ENCODE data around the gene MVB12B. TPM values are rescaled to one million over a fixed set of nuclear protein-coding genes. Genes with fewer than 3 reads are reported as not detected.

The MVB12B gene
- total RNA-seq, 1 experiment from 2014 or later, result 5.8 TPM

DNA sequence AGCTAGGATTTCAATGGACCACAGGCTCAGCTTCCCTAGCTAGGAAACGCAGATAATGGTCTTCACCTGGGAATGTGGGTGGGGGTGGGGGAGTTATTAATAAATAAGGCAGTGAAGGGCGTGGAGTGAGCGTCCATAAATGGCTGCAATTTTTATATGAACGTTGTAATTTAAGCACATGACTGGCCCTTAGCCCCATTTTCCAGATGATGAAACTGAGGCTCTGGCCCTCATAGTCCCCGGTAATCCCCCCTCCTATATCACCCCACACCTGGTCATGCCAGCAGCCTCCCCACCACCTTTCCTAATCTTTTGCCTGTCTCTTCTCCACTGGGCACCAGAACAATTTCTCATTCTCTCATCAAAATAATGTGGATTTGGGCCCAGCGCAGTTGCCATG is 225.2 kb downstream of the MVB12B start:
- Histone ChIP-seq H3K79me2 (ENCODE audit: insufficient read depth, low read length) (no peaks in the 10 kb centered on the region), H4K20me1 (ENCODE audit: control insufficient read depth, insufficient read depth, insufficient read length) (no peaks in the 10 kb centered on the region), H4K91ac (ENCODE audit: insufficient read length, low read depth, low read length) (no peak overlapping the region), H3K4me1 (ENCODE audit: insufficient read depth, low read length) (no peaks in the 10 kb centered on the region), H3K27me3 (ENCODE audit: insufficient read depth, low read length) (no peaks in the 10 kb centered on the region), H3K79me1 (ENCODE audit: insufficient read depth, low read depth, low read length, poor library complexity, severe bottlenecking) (no peaks in the 10 kb centered on the region), H2BK5ac (ENCODE audit: insufficient read length, low read length) (no peak overlapping the region), H3K18ac (ENCODE audit: insufficient read length, low read depth, low read length) (no peak overlapping the region), H3K27ac (ENCODE audit: insufficient read length, low read depth, low read length) (no peak overlapping the region), H3K9ac (ENCODE audit: extremely low read depth, insufficient read length, low read length) (no peak overlapping the region), H3K56ac (ENCODE audit: insufficient read length, low read depth, low read length) (no peak overlapping the region), H2BK20ac (ENCODE audit: low read depth, low read length, poor library complexity, severe bottlenecking) (no peak overlapping the region), H2AFZ (ENCODE audit: low read length) (no peak overlapping the region), H2BK120ac (ENCODE audit: low read depth, low read length, poor library complexity, severe bottlenecking) (no peak overlapping the region), H3K23ac (ENCODE audit: insufficient read length, low read depth, low read length) (no peak overlapping the region), H2BK12ac (ENCODE audit: insufficient read length, low read depth, low read length) (no peak overlapping the region), H2BK15ac (ENCODE audit: low read depth, low read length) (no peak overlapping the region), H3T11ph (ENCODE audit: low read length) (no peak overlapping the region), H4K5ac (ENCODE audit: insufficient read length, low read depth, low read length) (no peak overlapping the region), H3K9me3 (ENCODE audit: control insufficient read depth, low read depth, low read length) (no peaks in the 10 kb centered on the region), H3K4me2 (ENCODE audit: insufficient read depth, insufficient read length, low read length) (no peak overlapping the region), H3K14ac (ENCODE audit: insufficient read depth, low read length) (no peak overlapping the region), H4K8ac (replicated peaks; ENCODE audit: insufficient read length, low read depth, low read length) (no peak overlapping the region), H3K4ac (ENCODE audit: low read depth, low read length) (no peak overlapping the region), H3K23me2 (ENCODE audit: insufficient read length, low read depth, low read length, poor library complexity, severe bottlenecking) (no peaks in the 10 kb centered on the region), H2AK5ac (ENCODE audit: insufficient read length, low read length) (no peak overlapping the region)
- peaks cover 2% of the 10 kb centered on the region; the same call in 1 of the 2 replicates for H3K27me3 Mint-ChIP-seq (ENCODE audit: low read depth)
- WGBS (ENCODE audit: extremely low coverage, insufficient read length, low lambda C conversion rate), result no CpG with 5 or more reads among the region's 6 CpGs
- no peaks in the 10 kb centered on the region for H3K36me3 Mint-ChIP-seq (ENCODE audit: insufficient read depth in 1 of 3, low read depth in 3 of 3)
- no peak for DNase-seq
- no peaks in the 10 kb centered on the region for H3K9me3 Mint-ChIP-seq
- no peak overlapping the region for H3K4me3 Mint-ChIP-seq
- H3K27ac Mint-ChIP-seq, result no peak overlapping the region
- TF ChIP-seq, protein P1, sequence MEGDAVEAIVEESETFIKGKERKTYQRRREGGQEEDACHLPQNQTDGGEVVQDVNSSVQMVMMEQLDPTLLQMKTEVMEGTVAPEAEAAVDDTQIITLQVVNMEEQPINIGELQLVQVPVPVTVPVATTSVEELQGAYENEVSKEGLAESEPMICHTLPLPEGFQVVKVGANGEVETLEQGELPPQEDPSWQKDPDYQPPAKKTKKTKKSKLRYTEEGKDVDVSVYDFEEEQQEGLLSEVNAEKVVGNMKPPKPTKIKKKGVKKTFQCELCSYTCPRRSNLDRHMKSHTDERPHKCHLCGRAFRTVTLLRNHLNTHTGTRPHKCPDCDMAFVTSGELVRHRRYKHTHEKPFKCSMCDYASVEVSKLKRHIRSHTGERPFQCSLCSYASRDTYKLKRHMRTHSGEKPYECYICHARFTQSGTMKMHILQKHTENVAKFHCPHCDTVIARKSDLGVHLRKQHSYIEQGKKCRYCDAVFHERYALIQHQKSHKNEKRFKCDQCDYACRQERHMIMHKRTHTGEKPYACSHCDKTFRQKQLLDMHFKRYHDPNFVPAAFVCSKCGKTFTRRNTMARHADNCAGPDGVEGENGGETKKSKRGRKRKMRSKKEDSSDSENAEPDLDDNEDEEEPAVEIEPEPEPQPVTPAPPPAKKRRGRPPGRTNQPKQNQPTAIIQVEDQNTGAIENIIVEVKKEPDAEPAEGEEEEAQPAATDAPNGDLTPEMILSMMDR (conservative IDR thresholded peaks at IDR 0.05), result no peak
- no peaks in the 10 kb centered on the region for H3K4me1 Mint-ChIP-seq
